GM23248 (cell line): Measurements from ENCODE around the gene KCNV2.

Experiments
- EZH2 ChIP-seq: fragments of 200-600 bp; sonication (generic); IDR thresholded peaks from 2 replicates; pipeline ENCODE4 v1.6.1; 2018; ENCODE audit warnings: antibody characterized with exemption, mild to moderate bottlenecking; ENCODE audit not compliant: insufficient read depth, poor library complexity, severe bottlenecking
- EZH2phosphoT487 ChIP-seq: fragments of 200-600 bp; sonication (generic); IDR thresholded peaks from 2 replicates; pipeline ENCODE4 v1.6.1; 2018; ENCODE audit warnings: antibody characterized with exemption, moderate library complexity, mild to moderate bottlenecking, low read depth; ENCODE audit not compliant: insufficient read depth

DNA sequence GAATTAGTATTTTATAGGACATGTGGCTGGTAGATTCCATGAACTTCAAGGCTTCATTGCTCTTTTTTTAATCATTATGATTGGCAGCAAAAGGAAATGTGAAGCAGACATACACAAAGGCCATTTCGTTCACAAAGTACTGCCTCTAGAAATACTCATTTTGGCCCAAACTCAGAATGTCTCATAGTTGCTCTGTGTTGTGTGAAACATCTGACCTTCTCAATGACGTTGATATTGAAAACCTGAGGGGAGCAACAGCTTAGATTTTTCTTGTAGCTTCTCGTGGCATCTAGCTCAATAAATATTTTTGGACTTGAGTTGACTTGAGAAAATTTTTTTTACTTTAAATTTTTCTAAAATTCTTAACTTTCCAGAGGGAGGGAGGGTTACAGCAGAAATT lies 12.4 kb downstream of the KCNV2 start:
- TF ChIP-seq EZH2phosphoT487, result no peak
- TF ChIP-seq EZH2, result no peak
